HCT116 (cell line): ENCODE data around the gene SPATC1L. TPM values are rescaled to one million over a fixed set of nuclear protein-coding genes. Genes with fewer than 3 reads are reported as not detected.

Experiments used
- ATAC-seq: fragments of 200-7000 bp; cut with Tn5 transposase; 2 replicates; pipeline ENCODE4 v1.9.1; 2020; ENCODE audit warnings: mild to moderate bottlenecking, moderate library complexity
- BruUV-seq: library from RNA; stranded (reverse); fragments of 400-500 nt; replicated peaks from 2 replicates; lab custom pipeline; 2021; lab: Mats Ljungman, UMichigan
- CTCF ChIA-PET: fragments of 300-600 bp; sonication (Branson Sonifier 250); formaldehyde crosslinking; loops from one replicate; lab custom pipeline; 2021; ENCODE audit warnings: antibody characterized with exemption; lab: Charles Lee
- POLR2A ChIA-PET: fragments of 300-600, 350-600 bp; sonication (Branson Sonifier 250); formaldehyde crosslinking; loops from one replicate; lab custom pipeline; 2021; ENCODE audit warnings: antibody characterized with exemption; lab: Charles Lee
- RAD21 ChIA-PET, 2 experiments: fragments of 300-600 bp; sonication (Branson Sonifier 250); formaldehyde crosslinking; loops; one replicate each; lab custom pipeline; 2023; ENCODE audit warnings: low total read pairs in 2 of 2; ENCODE audit not compliant: uncharacterized antibody in 2 of 2, unreplicated experiment in 2 of 2, low non-redundant PET in 1 of 2; lab: Charles Lee
- DNase-seq: peaks from one replicate; pipeline ENCODE4 v3.0.0-alpha.2; 2010; ENCODE audit warnings: low read depth, low spot score
- H2AFZ ChIP-seq: fragments of 200-600 bp; shearing (Covaris generic), sonication (generic); 2 replicates; pipeline ENCODE4 v1.6.1; 2017; ENCODE audit warnings: low read depth, mixed run types, mixed read lengths, antibody characterized with exemption, low read length; ENCODE audit not compliant: poor library complexity, severe bottlenecking
- H3K27ac ChIP-seq: 2 replicates; pipeline ENCODE4 v1.5.1; 2012; ENCODE audit warnings: low read depth, low read length
- H3K27me3 ChIP-seq: fragments of 200-600 bp; sonication (generic); 2 replicates; pipeline ENCODE4 v1.6.1; 2016; ENCODE audit warnings: mixed run types, low read length, mixed read lengths; ENCODE audit not compliant: insufficient read depth
- H3K36me3 ChIP-seq, 2 experiments: fragments of 200-500 bp in 1 of 2; fragments of 200-600 bp in 1 of 2; sonication (Bioruptor generic) in 1 of 2; sonication (generic) in 1 of 2; 2 replicates each; pipeline versions ENCODE4 v1.5.1 to v1.6.1; 2014 to 2016; ENCODE audit warnings: low read length in 2 of 2, inconsistent platforms in 1 of 2, mixed read lengths in 1 of 2, mixed run types in 1 of 2; ENCODE audit not compliant: insufficient read depth in 2 of 2, control insufficient read depth in 1 of 2
- H3K4me1 ChIP-seq, 2 experiments: fragments of 200-600 bp in 1 of 2; sonication (generic) in 1 of 2; 2 replicates each; pipeline versions ENCODE4 v1.5.1 to v1.6.1; 2012 to 2017; ENCODE audit warnings: low read length in 2 of 2, inconsistent platforms in 1 of 2, mild to moderate bottlenecking in 1 of 2, mixed read lengths in 1 of 2, mixed run types in 1 of 2, moderate library complexity in 1 of 2; ENCODE audit not compliant: insufficient read depth in 2 of 2, control insufficient read depth in 1 of 2
- H3K4me2 ChIP-seq: fragments of 200-600 bp; sonication (generic); 2 replicates; pipeline ENCODE4 v1.6.1; 2017; ENCODE audit warnings: mixed run types, low read length, mixed read lengths
- H3K4me3 ChIP-seq, 2 experiments: fragments of 200-600 bp in 1 of 2; sonication (generic) in 1 of 2; replicated peaks in 1 of 2; 2 replicates each; pipeline ENCODE4 v1.5.1; 2011 to 2016; ENCODE audit warnings: low read length in 2 of 2, control low read depth in 1 of 2, low read depth in 1 of 2, mild to moderate bottlenecking in 1 of 2, mixed read lengths in 1 of 2, mixed run types in 1 of 2
- H3K79me2 ChIP-seq: fragments of 200-600 bp; sonication (generic); 2 replicates; pipeline ENCODE4 v1.6.1; 2017; ENCODE audit warnings: mild to moderate bottlenecking, mixed run types, low read length, moderate library complexity, mixed read lengths; ENCODE audit not compliant: insufficient read depth
- H3K9ac ChIP-seq: fragments of 200-600 bp; sonication (generic); 2 replicates; pipeline ENCODE4 v1.6.1; 2016; ENCODE audit warnings: low read length, mixed read lengths
- H3K9me2 ChIP-seq: fragments of 200-600 bp; sonication (generic), shearing (Covaris generic); 2 replicates; pipeline ENCODE4 v1.6.1; 2017; ENCODE audit warnings: mixed run types, mild to moderate bottlenecking, moderate library complexity; ENCODE audit not compliant: insufficient read depth
- H3K9me3 ChIP-seq, 2 experiments: fragments of 200-500 bp in 1 of 2; fragments of 200-600 bp in 1 of 2; sonication (Bioruptor generic) in 1 of 2; sonication (generic) in 1 of 2; 2 replicates each; pipeline ENCODE4 v1.6.1; 2014 to 2017; ENCODE audit warnings: low read length in 2 of 2, mixed read lengths in 2 of 2, inconsistent platforms in 1 of 2, low read depth in 1 of 2, mild to moderate bottlenecking in 1 of 2, mixed run types in 1 of 2, moderate library complexity in 1 of 2; ENCODE audit not compliant: control insufficient read depth in 1 of 2, insufficient read depth in 1 of 2
- H4K20me1 ChIP-seq: fragments of 200-600 bp; sonication (generic), shearing (Covaris generic); 2 replicates; pipeline ENCODE4 v1.6.1; 2017; ENCODE audit warnings: mixed run types, mild to moderate bottlenecking, moderate library complexity; ENCODE audit not compliant: insufficient read depth
- ATF3 ChIP-seq: IDR thresholded peaks from 2 replicates; pipeline ENCODE4 v1.6.1; 2012
- CBX3 ChIP-seq: IDR thresholded peaks from 2 replicates; pipeline ENCODE4 v1.6.1; 2012; ENCODE audit warnings: low read depth
- CEBPB ChIP-seq: IDR thresholded peaks from 2 replicates; pipeline ENCODE4 v1.6.1; 2012; ENCODE audit warnings: low read depth
- ELF1 ChIP-seq: IDR thresholded peaks from 2 replicates; pipeline ENCODE4 v1.6.1; 2012; ENCODE audit warnings: low read depth, borderline replicate concordance
- EZH2phosphoT487 ChIP-seq: fragments of 200-600 bp; IDR thresholded peaks from 2 replicates; pipeline ENCODE4 v1.6.1; 2018; ENCODE audit warnings: antibody characterized with exemption, borderline replicate concordance
- JUND ChIP-seq: IDR thresholded peaks from 2 replicates; pipeline ENCODE4 v1.6.1; 2012
- MAX ChIP-seq: IDR thresholded peaks from 2 replicates; pipeline ENCODE4 v1.6.1; 2012
- POLR2A ChIP-seq: IDR thresholded peaks from 2 replicates; pipeline ENCODE4 v1.7.0; 2011; ENCODE audit warnings: borderline replicate concordance; ENCODE audit not compliant: insufficient read depth, insufficient read length; ENCODE audit errors: extremely low read depth
- POLR2AphosphoS5 ChIP-seq: IDR thresholded peaks from 2 replicates; pipeline ENCODE4 v1.6.1; 2011; ENCODE audit warnings: mild to moderate bottlenecking, low read depth, low read length, moderate library complexity
- RAD21 ChIP-seq: IDR thresholded peaks from 2 replicates; pipeline ENCODE4 v1.6.1; 2012; ENCODE audit warnings: low read depth, mild to moderate bottlenecking
- SIN3A ChIP-seq: IDR thresholded peaks from 2 replicates; pipeline ENCODE4 v1.6.1; 2012; ENCODE audit warnings: low read depth
- SP1 ChIP-seq: IDR thresholded peaks from 2 replicates; pipeline ENCODE4 v1.6.1; 2012; ENCODE audit warnings: low read depth
- TCF7L2 ChIP-seq: IDR thresholded peaks from 2 replicates; pipeline ENCODE4 v1.7.0; 2011; ENCODE audit warnings: borderline replicate concordance, inconsistent platforms; ENCODE audit not compliant: insufficient read depth, insufficient read length; ENCODE audit errors: extremely low read depth
- YY1 ChIP-seq: IDR thresholded peaks from 2 replicates; pipeline ENCODE4 v1.6.1; 2011; ENCODE audit warnings: low read length, low read depth, moderate library complexity, mild to moderate bottlenecking; ENCODE audit not compliant: insufficient replicate concordance; ENCODE audit errors: extremely low read depth
- ZFX ChIP-seq: fragments of 450-650 bp; IDR thresholded peaks from 2 replicates; pipeline ENCODE4 v1.6.1; 2017
- ZNF274 ChIP-seq: fragments of 200-500 bp; sonication (Bioruptor generic); IDR thresholded peaks from 2 replicates; pipeline ENCODE4 v1.6.1; 2014; ENCODE audit warnings: mild to moderate bottlenecking, low read depth, low read length, inconsistent platforms
- intact Hi-C: fragments of 100-400 bp; cut with micrococcal nuclease; formaldehyde crosslinking; loops from 2 replicates; pipeline ENCODE4 v1.10.0; 2022
- total RNA-seq: library from RNA; stranded (reverse); gene quantifications from one replicate; pipeline ENCODE4 v1.2.1, GENCODE V29; 2021; ENCODE audit not compliant: unreplicated experiment
- TF ChIP-seq, protein P1 (sequence below), 3 experiments: fragments of 200-600 bp in 1 of 3; sonication (generic) in 1 of 3; IDR thresholded peaks in 2 of 3; conservative IDR thresholded peaks in 1 of 3; 2 replicates each; pipeline ENCODE4 v1.5.1; 2012 to 2017; ENCODE audit warnings: low read depth in 2 of 3, low read length in 2 of 3, antibody characterized with exemption in 1 of 3, borderline replicate concordance in 1 of 3, control low read depth in 1 of 3, mild to moderate bottlenecking in 1 of 3, mixed read lengths in 1 of 3, mixed run types in 1 of 3, moderate library complexity in 1 of 3; ENCODE audit not compliant: insufficient read depth in 1 of 3
- TF ChIP-seq, protein P2 (sequence below): IDR thresholded peaks from 2 replicates; pipeline ENCODE4 v1.6.1; 2012; ENCODE audit warnings: low read depth

SPATC1L gene
- total RNA-seq, 1 experiment from 2014 or later, result 1.3 TPM

DNA sequence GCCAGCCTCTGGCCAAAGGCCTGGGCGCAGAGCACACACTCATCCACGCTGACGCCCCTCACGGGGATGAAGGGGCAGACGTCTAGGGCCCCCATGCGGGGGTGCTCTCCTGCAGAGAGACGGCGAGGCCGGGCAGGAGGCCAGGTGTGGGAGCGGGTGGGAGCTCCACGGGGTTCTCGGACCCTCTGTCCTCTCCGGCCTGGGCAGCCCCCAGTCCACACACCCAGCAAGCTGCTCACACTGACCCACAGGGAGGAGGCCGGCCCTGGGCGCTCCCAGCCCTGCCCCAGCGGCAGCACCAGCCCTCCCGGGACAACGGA, 31.4 kb downstream of the SPATC1L start:
- Histone ChIP-seq H3K9me2 (no peaks in the 10 kb centered on the region), H3K79me2 (no peaks in the 10 kb centered on the region), H3K27ac (no peak overlapping the region), H3K9me3 (no peaks in the 10 kb centered on the region), H3K4me2 (peak overlapping the region; percentile 41), H2AFZ (no peak overlapping the region), H3K4me3 (no peak overlapping the region), H3K27me3 (no peaks in the 10 kb centered on the region), H3K36me3 (no peaks in the 10 kb centered on the region), H4K20me1 (no peaks in the 10 kb centered on the region), H3K4me1 (peaks cover 7 to 8% of the 10 kb centered on the region in 2 experiments; a peak in 3 of 4 replicates), H3K9ac (no peak overlapping the region)
- ChIA-PET RAD21 (no interaction called here), POLR2A (interaction anchor here (1.2 kb wide), 1 partner anchor 9 kb away, joined by 5 read pairs; no protein-coding TSS in a partner anchor), CTCF (interaction anchor here (0.9 to 1.4 kb wide), 7 partner anchors 9 to 487 kb away, joined by 3 to 18 read pairs (median 5); no protein-coding TSS in a partner anchor)
- intact Hi-C loops, result no loop called here
- ATAC-seq (peak; percentile 52), DNase-seq (no peak)
- TF ChIP-seq RAD21 (no peak), ZNF274 (no peak), ATF3 (no peak), ELF1 (no peak), EZH2phosphoT487 (no peak), YY1 (no peak), POLR2AphosphoS5 (no peak), CBX3 (no peak), CEBPB (no peak), ZFX (no peak), SIN3A (no peak), JUND (no peak), TCF7L2 (no peak), SP1 (no peak), POLR2A (no peak), MAX (no peak)
- TF ChIP-seq, protein P1, sequence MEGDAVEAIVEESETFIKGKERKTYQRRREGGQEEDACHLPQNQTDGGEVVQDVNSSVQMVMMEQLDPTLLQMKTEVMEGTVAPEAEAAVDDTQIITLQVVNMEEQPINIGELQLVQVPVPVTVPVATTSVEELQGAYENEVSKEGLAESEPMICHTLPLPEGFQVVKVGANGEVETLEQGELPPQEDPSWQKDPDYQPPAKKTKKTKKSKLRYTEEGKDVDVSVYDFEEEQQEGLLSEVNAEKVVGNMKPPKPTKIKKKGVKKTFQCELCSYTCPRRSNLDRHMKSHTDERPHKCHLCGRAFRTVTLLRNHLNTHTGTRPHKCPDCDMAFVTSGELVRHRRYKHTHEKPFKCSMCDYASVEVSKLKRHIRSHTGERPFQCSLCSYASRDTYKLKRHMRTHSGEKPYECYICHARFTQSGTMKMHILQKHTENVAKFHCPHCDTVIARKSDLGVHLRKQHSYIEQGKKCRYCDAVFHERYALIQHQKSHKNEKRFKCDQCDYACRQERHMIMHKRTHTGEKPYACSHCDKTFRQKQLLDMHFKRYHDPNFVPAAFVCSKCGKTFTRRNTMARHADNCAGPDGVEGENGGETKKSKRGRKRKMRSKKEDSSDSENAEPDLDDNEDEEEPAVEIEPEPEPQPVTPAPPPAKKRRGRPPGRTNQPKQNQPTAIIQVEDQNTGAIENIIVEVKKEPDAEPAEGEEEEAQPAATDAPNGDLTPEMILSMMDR (IDR thresholded peaks at IDR 0.05 in 2 of 3, conservative IDR thresholded peaks at IDR 0.05 in 1 of 3; ENCODE audit: borderline replicate concordance in 1 of 3, insufficient read depth in 1 of 3, low read depth in 2 of 3, low read length in 2 of 3), result no peak
- TF ChIP-seq, protein P2, sequence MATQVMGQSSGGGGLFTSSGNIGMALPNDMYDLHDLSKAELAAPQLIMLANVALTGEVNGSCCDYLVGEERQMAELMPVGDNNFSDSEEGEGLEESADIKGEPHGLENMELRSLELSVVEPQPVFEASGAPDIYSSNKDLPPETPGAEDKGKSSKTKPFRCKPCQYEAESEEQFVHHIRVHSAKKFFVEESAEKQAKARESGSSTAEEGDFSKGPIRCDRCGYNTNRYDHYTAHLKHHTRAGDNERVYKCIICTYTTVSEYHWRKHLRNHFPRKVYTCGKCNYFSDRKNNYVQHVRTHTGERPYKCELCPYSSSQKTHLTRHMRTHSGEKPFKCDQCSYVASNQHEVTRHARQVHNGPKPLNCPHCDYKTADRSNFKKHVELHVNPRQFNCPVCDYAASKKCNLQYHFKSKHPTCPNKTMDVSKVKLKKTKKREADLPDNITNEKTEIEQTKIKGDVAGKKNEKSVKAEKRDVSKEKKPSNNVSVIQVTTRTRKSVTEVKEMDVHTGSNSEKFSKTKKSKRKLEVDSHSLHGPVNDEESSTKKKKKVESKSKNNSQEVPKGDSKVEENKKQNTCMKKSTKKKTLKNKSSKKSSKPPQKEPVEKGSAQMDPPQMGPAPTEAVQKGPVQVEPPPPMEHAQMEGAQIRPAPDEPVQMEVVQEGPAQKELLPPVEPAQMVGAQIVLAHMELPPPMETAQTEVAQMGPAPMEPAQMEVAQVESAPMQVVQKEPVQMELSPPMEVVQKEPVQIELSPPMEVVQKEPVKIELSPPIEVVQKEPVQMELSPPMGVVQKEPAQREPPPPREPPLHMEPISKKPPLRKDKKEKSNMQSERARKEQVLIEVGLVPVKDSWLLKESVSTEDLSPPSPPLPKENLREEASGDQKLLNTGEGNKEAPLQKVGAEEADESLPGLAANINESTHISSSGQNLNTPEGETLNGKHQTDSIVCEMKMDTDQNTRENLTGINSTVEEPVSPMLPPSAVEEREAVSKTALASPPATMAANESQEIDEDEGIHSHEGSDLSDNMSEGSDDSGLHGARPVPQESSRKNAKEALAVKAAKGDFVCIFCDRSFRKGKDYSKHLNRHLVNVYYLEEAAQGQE, result no peak
- BruUV-seq, result no TSS peak
